ENCODE measurements around the gene PCDHAC2. TPM values are rescaled to one million over a fixed set of nuclear protein-coding genes. Genes with fewer than 3 reads are reported as not detected.

PCDHAC2 gene
- total and polyA plus RNA-seq, 4 donors = 0.50 to 1.8 (median 0.78) TPM

DNA sequence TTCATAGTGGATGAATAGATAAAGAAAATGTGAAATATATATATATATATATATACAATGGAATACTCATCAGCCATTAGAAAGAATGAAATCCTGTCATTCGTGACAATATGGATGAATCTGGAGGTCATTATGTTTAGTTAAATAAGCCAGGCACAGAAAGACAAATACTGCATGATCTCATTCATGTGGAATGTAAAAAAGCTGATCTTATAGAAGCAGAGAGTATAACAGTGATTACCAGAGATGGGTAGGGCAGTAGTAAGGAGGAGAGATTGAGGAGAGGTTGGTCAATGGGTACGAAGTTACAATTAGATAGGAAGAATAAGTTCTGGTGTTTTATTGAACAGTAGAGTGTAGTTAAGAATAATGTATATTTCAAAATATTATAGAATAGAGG lies 19.7 kb upstream of the PCDHAC2 start:
- Histone ChIP-seq H3K4me3 (ENCODE audit: low read depth in 1 of 3, low read length in 3 of 3) (no peak overlapping the region), H3K27ac (ENCODE audit: low read depth in 1 of 2, low read length in 2 of 2) (no peak overlapping the region), H3K4me1 (ENCODE audit: control insufficient read depth in 4 of 4, insufficient read depth in 4 of 4, low read length in 3 of 4) (no peaks in the 10 kb centered on the region), H3K36me3 (ENCODE audit: control insufficient read depth in 4 of 4, insufficient read depth in 3 of 4, low read depth in 1 of 4, low read length in 3 of 4) (no peaks in the 10 kb centered on the region), H3K9ac (ENCODE audit: low read depth in 1 of 2, low read length in 2 of 2) (no peak overlapping the region), H3K27me3 (ENCODE audit: control insufficient read depth in 4 of 4, insufficient read depth in 4 of 4, low read length in 3 of 4) (no peaks in the 10 kb centered on the region), H3K9me3 (ENCODE audit: control insufficient read depth in 4 of 4, low read length in 3 of 4) (peaks cover 0 to 6% (median 2%) of the 10 kb centered on the region in 4 donors)
- no peak for DNase-seq (ENCODE audit: low spot score)
- TF ChIP-seq SP1 (IDR thresholded peaks at IDR 0.05) = no peak
- no peak for TF ChIP-seq RAD21 (IDR thresholded peaks at IDR 0.05)
- no peak for TF ChIP-seq ZBTB33 (IDR thresholded peaks at IDR 0.05)
- TF ChIP-seq, protein P1, sequence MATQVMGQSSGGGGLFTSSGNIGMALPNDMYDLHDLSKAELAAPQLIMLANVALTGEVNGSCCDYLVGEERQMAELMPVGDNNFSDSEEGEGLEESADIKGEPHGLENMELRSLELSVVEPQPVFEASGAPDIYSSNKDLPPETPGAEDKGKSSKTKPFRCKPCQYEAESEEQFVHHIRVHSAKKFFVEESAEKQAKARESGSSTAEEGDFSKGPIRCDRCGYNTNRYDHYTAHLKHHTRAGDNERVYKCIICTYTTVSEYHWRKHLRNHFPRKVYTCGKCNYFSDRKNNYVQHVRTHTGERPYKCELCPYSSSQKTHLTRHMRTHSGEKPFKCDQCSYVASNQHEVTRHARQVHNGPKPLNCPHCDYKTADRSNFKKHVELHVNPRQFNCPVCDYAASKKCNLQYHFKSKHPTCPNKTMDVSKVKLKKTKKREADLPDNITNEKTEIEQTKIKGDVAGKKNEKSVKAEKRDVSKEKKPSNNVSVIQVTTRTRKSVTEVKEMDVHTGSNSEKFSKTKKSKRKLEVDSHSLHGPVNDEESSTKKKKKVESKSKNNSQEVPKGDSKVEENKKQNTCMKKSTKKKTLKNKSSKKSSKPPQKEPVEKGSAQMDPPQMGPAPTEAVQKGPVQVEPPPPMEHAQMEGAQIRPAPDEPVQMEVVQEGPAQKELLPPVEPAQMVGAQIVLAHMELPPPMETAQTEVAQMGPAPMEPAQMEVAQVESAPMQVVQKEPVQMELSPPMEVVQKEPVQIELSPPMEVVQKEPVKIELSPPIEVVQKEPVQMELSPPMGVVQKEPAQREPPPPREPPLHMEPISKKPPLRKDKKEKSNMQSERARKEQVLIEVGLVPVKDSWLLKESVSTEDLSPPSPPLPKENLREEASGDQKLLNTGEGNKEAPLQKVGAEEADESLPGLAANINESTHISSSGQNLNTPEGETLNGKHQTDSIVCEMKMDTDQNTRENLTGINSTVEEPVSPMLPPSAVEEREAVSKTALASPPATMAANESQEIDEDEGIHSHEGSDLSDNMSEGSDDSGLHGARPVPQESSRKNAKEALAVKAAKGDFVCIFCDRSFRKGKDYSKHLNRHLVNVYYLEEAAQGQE (IDR thresholded peaks at IDR 0.05) = no peak
- TF ChIP-seq GABPA (IDR thresholded peaks at IDR 0.05 in 1 of 2, conservative IDR thresholded peaks at IDR 0.05 in 1 of 2) = no peak
- TF ChIP-seq YY1 (IDR thresholded peaks at IDR 0.05) = no peak
- TF ChIP-seq FOXA2 (IDR thresholded peaks at IDR 0.05) = no peak
- no peak for TF ChIP-seq ATF3 (IDR thresholded peaks at IDR 0.05)
- no peak for TF ChIP-seq EGR1 (IDR thresholded peaks at IDR 0.05; ENCODE audit: low read depth in 2 of 2)
- no peak for TF ChIP-seq TAF1 (conservative IDR thresholded peaks at IDR 0.05)
- no peak for TF ChIP-seq JUND (IDR thresholded peaks at IDR 0.05)
- TF ChIP-seq RXRA (IDR thresholded peaks at IDR 0.05) = no peak
- TF ChIP-seq HNF4A (conservative IDR thresholded peaks at IDR 0.05) = no peak
- 55% methylated on average over 2 of the region's 2 CpGs for WGBS

- TF ChIP-seq JUND (IDR thresholded peaks at IDR 0.05) = no peak
- TF ChIP-seq ATF3 (IDR thresholded peaks at IDR 0.05) = no peak
- peak; percentile 26 to 61 for TF ChIP-seq HNF4A (conservative IDR thresholded peaks at IDR 0.05)
- H3K9me3 ChIP-seq (ENCODE audit: control insufficient read depth in 4 of 4, low read length in 3 of 4) = no peaks in the 10 kb centered on the region
- DNase-seq (ENCODE audit: low spot score) = no peak
- 53% methylated on average over 6 of the region's 6 CpGs for WGBS
- H3K36me3 ChIP-seq (ENCODE audit: control insufficient read depth in 4 of 4, insufficient read depth in 3 of 4, low read depth in 1 of 4, low read length in 3 of 4) = no peaks in the 10 kb centered on the region
- H3K27ac ChIP-seq (ENCODE audit: low read depth in 1 of 2, low read length in 2 of 2) = no peak overlapping the region
- H3K4me1 ChIP-seq (ENCODE audit: control insufficient read depth in 4 of 4, insufficient read depth in 4 of 4, low read length in 3 of 4) = peaks cover 0 to 3% (median 0%) of the 10 kb centered on the region in 4 donors
- H3K9ac ChIP-seq (ENCODE audit: low read depth in 1 of 2, low read length in 2 of 2) = no peak overlapping the region
- no peaks in the 10 kb centered on the region for H3K27me3 ChIP-seq (ENCODE audit: control insufficient read depth in 4 of 4, insufficient read depth in 4 of 4, low read length in 3 of 4)
- H3K4me3 ChIP-seq (ENCODE audit: low read depth in 1 of 3, low read length in 3 of 3) = no peak overlapping the region
Measured at GRCh38 chr5:140951636-140952035, 14.6 kb upstream of the PCDHAC2 start.

Measured in liver (tissue), 9 donors.